Endodermal cell (in vitro differentiated cells): ENCODE measurements around the gene TKFC. TPM values are rescaled to one million over a fixed set of nuclear protein-coding genes. Genes with fewer than 3 reads are reported as not detected.
"Not testable (repeated sequence)": the region's sequence is repeated elsewhere in the genome, so short reads cannot be mapped to it uniquely, and the experiment has no call there.

Experiments
- DNase-seq: peaks from one replicate; pipeline ENCODE4 v3.0.0-alpha.2; 2017
- H3K27ac ChIP-seq: 2 replicates; pipeline ENCODE4 v1.5.1; 2013; ENCODE audit warnings: mild to moderate bottlenecking, low read depth, low read length, moderate library complexity
- H3K27me3 ChIP-seq: 2 replicates; pipeline ENCODE4 v1.6.1; 2013; ENCODE audit warnings: mild to moderate bottlenecking, low read length, moderate library complexity; ENCODE audit not compliant: insufficient read depth, control insufficient read depth, poor library complexity, severe bottlenecking
- H3K36me3 ChIP-seq: 2 replicates; pipeline ENCODE4 v1.7.0; 2013; ENCODE audit warnings: mild to moderate bottlenecking, low read length, moderate library complexity; ENCODE audit not compliant: control insufficient read depth, insufficient read depth
- H3K4me1 ChIP-seq: one replicate; pipeline ENCODE4 v1.7.0; 2013; ENCODE audit warnings: low read length; ENCODE audit not compliant: control insufficient read depth, insufficient read depth
- H3K4me3 ChIP-seq: 2 replicates; pipeline ENCODE4 v1.5.1; 2013; ENCODE audit warnings: mild to moderate bottlenecking, low read length, moderate library complexity
- H3K9ac ChIP-seq: 2 replicates; pipeline ENCODE4 v1.6.1; 2013; ENCODE audit warnings: mild to moderate bottlenecking, low read length, moderate library complexity; ENCODE audit not compliant: poor library complexity, severe bottlenecking; ENCODE audit errors: extremely low read depth
- H3K9me3 ChIP-seq: 2 replicates; pipeline ENCODE4 v1.6.1; 2013; ENCODE audit warnings: mild to moderate bottlenecking, low read length, moderate library complexity; ENCODE audit not compliant: control insufficient read depth
- H3K27ac Mint-ChIP-seq: 2 replicates; pipeline ENCODE4 v1.8.0; 2020; ENCODE audit warnings: mixed read lengths
- H3K27me3 Mint-ChIP-seq: 2 replicates; pipeline ENCODE4 v1.8.0; 2021; ENCODE audit warnings: mild to moderate bottlenecking, mixed read lengths; ENCODE audit not compliant: insufficient read depth
- H3K36me3 Mint-ChIP-seq: 2 replicates; pipeline ENCODE4 v1.8.0; 2020; ENCODE audit warnings: low read depth, mixed read lengths
- H3K4me1 Mint-ChIP-seq: 2 replicates; pipeline ENCODE4 v1.8.0; 2020; ENCODE audit warnings: mixed read lengths
- H3K4me3 Mint-ChIP-seq: 2 replicates; pipeline ENCODE4 v1.8.0; 2020; ENCODE audit warnings: mild to moderate bottlenecking, moderate library complexity, mixed read lengths
- H3K9me3 Mint-ChIP-seq: 2 replicates; pipeline ENCODE4 v1.8.0; 2020; ENCODE audit warnings: mild to moderate bottlenecking, mixed read lengths
- WGBS, 2 experiments: methylation state at CpG; one replicate each; pipeline versions ENCODE4 v1.1.5 to v1.1.7; 2013; ENCODE audit warnings: missing lambda C conversion rate in 2 of 2, mixed read lengths in 1 of 2; ENCODE audit not compliant: insufficient coverage in 1 of 2, insufficient read length in 1 of 2; 5-methylcytosine and 5-hydroxymethylcytosine counted together
- total RNA-seq, 2 donors: library from RNA; stranded (reverse); fragmentation: NEBNext Ultra II Directional in 1 of 2; extraction: Animal tissue kit (Norgen Biotek cat#: 25700) in 1 of 2; gene quantifications; 2 replicates in 1 of 2; 3 replicates in 1 of 2; pipeline ENCODE4 v1.2.1, GENCODE V29; 2021
- TF ChIP-seq, protein P1 (sequence below): fragments of 200-600 bp; sonication (generic); conservative IDR thresholded peaks from 2 replicates; pipeline ENCODE4 v1.5.0; 2021; ENCODE audit warnings: antibody characterized with exemption, mild to moderate bottlenecking

The TKFC gene
- total RNA-seq, 2 donors from 2014 or later, result 93.7 to 116 TPM

DNA sequence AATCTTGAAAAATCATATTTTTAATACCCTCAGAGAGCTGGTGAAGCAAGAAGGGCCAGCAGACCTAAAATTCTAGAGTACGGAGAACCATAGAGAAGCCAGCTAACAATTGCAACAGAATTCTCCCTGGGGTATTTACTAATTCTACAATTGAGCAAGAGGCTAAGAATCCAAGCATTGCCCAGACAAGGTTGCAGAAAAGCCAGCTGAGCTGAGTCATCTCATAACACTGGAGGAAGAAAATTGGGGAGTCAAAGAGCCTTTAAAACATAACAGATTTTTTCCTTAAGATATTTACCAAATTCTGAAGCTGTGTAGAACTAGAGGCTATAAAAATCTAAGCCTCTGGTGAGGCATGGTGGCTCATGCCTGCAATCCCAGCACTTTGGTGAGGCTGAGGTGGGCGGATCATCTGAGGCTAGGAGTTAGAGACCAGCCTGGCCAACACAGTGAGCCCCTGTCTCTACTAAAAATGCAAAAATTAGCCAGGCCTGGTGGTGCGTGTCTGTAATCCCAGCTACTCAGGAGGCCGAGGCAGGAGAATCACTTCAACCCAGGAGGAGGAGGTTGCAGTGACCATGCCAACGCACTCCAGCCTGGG is 45.8 kb downstream of the TKFC start:
- H3K36me3 Mint-ChIP-seq, result peaks cover 31% of the 10 kb centered on the region
- peaks cover 31% of the 10 kb centered on the region for H3K36me3 ChIP-seq
- H3K4me1 ChIP-seq, result no peaks in the 10 kb centered on the region
- H3K9me3 ChIP-seq, result peaks cover 32% of the 10 kb centered on the region
- H3K4me3 Mint-ChIP-seq, result no peak overlapping the region
- peaks cover 19% of the 10 kb centered on the region for H3K9me3 Mint-ChIP-seq
- H3K4me1 Mint-ChIP-seq, result no peaks in the 10 kb centered on the region
- H3K9ac ChIP-seq, result no peak overlapping the region
- H3K27ac Mint-ChIP-seq, result no peak overlapping the region
- H3K27me3 Mint-ChIP-seq, result no peaks in the 10 kb centered on the region
- no peaks in the 10 kb centered on the region for H3K27me3 ChIP-seq
- 95% methylated on average over 4 of the region's 5 CpGs for WGBS, 2 experiments
- H3K4me3 ChIP-seq, result no peak overlapping the region
- H3K27ac ChIP-seq, result no peak overlapping the region
- DNase-seq, result no peak
- TF ChIP-seq, protein P1, sequence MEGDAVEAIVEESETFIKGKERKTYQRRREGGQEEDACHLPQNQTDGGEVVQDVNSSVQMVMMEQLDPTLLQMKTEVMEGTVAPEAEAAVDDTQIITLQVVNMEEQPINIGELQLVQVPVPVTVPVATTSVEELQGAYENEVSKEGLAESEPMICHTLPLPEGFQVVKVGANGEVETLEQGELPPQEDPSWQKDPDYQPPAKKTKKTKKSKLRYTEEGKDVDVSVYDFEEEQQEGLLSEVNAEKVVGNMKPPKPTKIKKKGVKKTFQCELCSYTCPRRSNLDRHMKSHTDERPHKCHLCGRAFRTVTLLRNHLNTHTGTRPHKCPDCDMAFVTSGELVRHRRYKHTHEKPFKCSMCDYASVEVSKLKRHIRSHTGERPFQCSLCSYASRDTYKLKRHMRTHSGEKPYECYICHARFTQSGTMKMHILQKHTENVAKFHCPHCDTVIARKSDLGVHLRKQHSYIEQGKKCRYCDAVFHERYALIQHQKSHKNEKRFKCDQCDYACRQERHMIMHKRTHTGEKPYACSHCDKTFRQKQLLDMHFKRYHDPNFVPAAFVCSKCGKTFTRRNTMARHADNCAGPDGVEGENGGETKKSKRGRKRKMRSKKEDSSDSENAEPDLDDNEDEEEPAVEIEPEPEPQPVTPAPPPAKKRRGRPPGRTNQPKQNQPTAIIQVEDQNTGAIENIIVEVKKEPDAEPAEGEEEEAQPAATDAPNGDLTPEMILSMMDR, result no peak

GRCh38 chr11:61380884-61381283 is 47.9 kb downstream of the TKFC start:
- no peaks in the 10 kb centered on the region for H3K27me3 ChIP-seq
- TF ChIP-seq, protein P1, result no peak
- no peaks in the 10 kb centered on the region for H3K27me3 Mint-ChIP-seq
- H3K4me1 Mint-ChIP-seq, result no peaks in the 10 kb centered on the region
- peaks cover 15% of the 10 kb centered on the region for H3K36me3 Mint-ChIP-seq
- H3K27ac ChIP-seq, result no peak overlapping the region
- H3K27ac Mint-ChIP-seq, result no peak overlapping the region
- no peak for DNase-seq
- WGBS, 2 experiments, result 91 to 96% methylated on average over 6 to 9 of the region's 9 CpGs
- H3K9me3 Mint-ChIP-seq, result no peaks in the 10 kb centered on the region
- no peak overlapping the region for H3K4me3 ChIP-seq
- H3K4me1 ChIP-seq, result no peaks in the 10 kb centered on the region
- H3K9me3 ChIP-seq, result peaks cover 11% of the 10 kb centered on the region
- no peak overlapping the region for H3K9ac ChIP-seq
- no peak overlapping the region for H3K4me3 Mint-ChIP-seq
- H3K36me3 ChIP-seq, result peaks cover 10% of the 10 kb centered on the region

DNA sequence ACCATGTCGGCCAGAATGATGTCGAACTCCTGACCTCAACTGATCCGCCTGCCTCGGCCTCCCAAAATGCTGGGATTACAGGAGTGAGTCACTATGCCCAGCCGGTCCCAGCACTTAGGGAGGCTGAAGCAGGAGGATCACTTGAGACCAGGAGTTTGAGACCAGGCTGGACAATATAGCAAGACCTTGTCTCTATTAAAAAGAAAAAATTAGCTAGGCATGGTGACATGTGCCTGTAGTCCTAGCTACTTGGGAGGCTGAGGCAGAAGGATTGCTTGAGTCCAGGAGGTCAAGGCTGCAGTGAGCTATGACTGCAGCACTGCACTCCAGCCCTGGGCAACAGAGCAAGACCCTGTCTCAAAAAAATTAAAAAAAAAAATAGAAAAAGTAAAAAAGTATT is 50.8 kb downstream of the TKFC start:
- H3K4me3 ChIP-seq, H3K36me3 ChIP-seq, H3K27ac Mint-ChIP-seq, H3K27me3 ChIP-seq, H3K4me1 ChIP-seq, H3K4me3 Mint-ChIP-seq, H3K4me1 Mint-ChIP-seq, DNase-seq, H3K9me3 Mint-ChIP-seq, H3K27ac ChIP-seq, H3K27me3 Mint-ChIP-seq, H3K36me3 Mint-ChIP-seq, H3K9ac ChIP-seq, H3K9me3 ChIP-seq: not testable (repeated sequence)
- WGBS, 2 experiments, result 92 to 98% methylated on average over 4 to 5 of the region's 5 CpGs
